Omental fat pad (tissue), 4 donors: ENCODE data around the gene AKAP11. TPM values are rescaled to one million over a fixed set of nuclear protein-coding genes. Genes with fewer than 3 reads are reported as not detected.

Experiments used
- ATAC-seq: fragments of 150-250 bp; one replicate; pipeline ENCODE4 v1.9.1; 2016; ENCODE audit warnings: mild to moderate bottlenecking, moderate library complexity; ENCODE audit not compliant: low FRiP score
- DNase-seq: peaks from one replicate; pipeline ENCODE4 v3.0.0-alpha.2; 2019; ENCODE audit warnings: low spot score
- total RNA-seq, 4 donors: library from RNA; depleted of rRNA; stranded (reverse); fragments of >200 nt; gene quantifications; one replicate each; pipeline ENCODE4 v1.1.0, GENCODE V29; 2016
- TF ChIP-seq, protein P1 (sequence below), 3 donors: fragments of 450-650 bp; IDR thresholded peaks; one replicate each; pipeline ENCODE4 v1.5.1; 2016 to 2017; ENCODE audit warnings: antibody characterized with exemption in 3 of 3, mild to moderate bottlenecking in 3 of 3, moderate library complexity in 2 of 3

The AKAP11 gene
- total RNA-seq, 4 donors from 2014 or later, result 20.3 to 42.4 (median 28.4) TPM

DNA sequence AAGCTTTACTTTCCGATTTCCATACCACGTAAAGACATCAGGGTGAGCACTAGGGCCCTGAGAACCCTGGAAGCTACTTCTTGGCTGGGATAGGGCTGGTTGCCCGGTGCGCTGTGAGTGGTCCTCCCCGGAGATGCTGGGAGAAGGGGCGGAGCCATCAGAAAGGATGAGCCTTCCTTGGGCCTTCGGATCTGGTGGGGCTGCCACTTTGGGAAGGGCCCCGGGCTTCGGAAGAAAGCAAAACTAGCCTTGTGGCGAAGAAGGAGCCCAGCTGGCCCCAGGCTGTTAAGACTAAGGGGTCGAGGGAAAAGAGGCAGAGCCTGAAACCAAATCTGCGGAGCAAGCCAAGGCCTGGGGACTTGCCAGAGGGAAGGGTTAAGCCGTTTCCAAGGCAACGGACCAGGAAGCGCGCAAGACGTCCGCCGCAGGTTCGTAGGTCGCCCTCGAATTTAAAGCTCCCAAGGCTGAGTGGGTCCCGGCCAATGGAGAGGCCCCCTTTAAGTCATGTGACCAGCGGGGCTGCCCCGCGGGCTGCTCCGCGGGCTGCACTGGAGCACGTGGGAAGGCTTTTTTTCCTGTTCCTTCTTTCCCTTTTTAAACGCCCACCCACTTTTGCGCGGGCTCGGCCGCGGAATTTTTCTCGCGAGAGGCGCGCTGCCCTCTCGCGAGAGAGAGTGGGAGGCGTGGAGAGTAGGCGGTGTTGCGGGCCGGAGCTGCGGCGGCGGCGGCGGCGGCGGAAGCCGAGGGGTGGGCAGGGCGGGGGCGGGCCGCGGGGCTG, 426 bp upstream of the AKAP11 start:
- DNase-seq (peak; percentile 65), ATAC-seq (peak; percentile 94)
- TF ChIP-seq, protein P1, sequence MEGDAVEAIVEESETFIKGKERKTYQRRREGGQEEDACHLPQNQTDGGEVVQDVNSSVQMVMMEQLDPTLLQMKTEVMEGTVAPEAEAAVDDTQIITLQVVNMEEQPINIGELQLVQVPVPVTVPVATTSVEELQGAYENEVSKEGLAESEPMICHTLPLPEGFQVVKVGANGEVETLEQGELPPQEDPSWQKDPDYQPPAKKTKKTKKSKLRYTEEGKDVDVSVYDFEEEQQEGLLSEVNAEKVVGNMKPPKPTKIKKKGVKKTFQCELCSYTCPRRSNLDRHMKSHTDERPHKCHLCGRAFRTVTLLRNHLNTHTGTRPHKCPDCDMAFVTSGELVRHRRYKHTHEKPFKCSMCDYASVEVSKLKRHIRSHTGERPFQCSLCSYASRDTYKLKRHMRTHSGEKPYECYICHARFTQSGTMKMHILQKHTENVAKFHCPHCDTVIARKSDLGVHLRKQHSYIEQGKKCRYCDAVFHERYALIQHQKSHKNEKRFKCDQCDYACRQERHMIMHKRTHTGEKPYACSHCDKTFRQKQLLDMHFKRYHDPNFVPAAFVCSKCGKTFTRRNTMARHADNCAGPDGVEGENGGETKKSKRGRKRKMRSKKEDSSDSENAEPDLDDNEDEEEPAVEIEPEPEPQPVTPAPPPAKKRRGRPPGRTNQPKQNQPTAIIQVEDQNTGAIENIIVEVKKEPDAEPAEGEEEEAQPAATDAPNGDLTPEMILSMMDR (IDR thresholded peaks at IDR 0.05), result no peak

DNA sequence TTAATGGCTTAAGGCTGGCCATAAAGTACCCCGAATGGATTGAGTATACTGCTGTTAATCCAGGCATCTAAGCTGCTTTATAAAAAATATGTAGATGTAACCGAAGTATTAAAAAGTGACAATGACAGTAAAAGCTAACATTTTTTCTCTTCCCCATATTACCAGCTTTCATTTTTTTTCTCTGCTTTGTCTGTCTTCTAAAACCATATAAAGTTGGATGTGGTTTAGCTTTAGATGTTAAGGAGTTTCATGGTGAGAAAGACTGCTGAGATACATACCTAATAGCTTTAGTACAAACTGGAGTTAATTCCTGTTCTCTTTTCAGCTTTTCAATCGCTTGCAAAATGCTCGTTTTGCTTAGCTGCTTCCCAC, 838 bp downstream of the AKAP11 start:
- DNase-seq, result no peak
- ATAC-seq, result no peak
- TF ChIP-seq, protein P1 (IDR thresholded peaks at IDR 0.05), result no peak

DNA sequence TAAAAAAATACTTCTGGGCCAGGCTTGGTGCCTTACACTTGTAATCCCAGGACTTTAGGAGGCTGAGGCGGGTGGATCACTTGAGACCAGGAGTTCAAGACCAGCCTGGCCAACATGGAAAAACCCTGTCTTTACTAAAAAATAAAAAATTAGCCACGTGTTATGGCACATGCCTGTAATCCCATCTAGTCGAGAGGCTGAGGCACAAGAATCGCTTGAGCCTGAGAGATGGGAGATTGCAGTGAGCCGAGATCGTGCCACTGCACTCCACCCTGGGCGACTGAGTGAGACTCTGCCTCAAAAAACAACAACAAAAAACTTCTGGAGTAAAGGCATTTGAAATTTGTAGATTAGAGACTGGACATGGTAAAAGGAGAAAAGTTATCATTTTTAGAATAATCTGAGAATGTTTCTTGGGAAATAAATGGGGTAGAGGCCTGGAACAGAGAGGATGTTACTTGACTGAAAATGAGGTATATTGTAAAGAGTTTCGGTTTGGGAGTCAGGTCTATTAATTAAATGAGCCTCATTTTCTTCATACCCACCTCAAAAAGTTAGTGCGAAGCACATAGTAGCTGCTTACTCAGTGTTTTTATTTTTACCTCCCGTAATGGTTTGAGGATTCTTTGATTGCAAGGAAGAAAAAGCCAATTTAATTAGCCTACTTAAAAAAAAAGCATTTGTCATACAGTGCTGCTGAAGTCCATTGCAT, 2.6 kb downstream of the AKAP11 start:
- ATAC-seq (no peak), DNase-seq (no peak)
- TF ChIP-seq, protein P1 (IDR thresholded peaks at IDR 0.05), result no peak

DNA sequence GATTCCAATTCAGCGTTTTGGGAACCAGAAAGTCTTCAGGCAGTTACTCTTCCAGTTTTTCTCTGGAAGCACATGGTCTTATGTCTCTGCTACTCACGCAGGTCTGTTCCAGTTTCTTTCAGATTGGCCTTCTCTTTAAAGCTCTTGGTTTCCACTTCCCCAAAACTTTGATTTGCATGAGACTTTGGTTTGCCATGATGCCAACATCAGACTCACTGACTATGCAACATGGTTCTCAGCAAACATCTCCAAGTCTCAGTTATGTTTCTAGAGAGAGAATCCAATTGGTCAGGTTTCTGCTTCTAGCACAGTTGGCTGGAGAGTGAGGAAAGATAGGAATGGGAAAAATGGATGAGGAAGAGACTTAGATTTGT, 3.1 kb downstream of the AKAP11 start:
- TF ChIP-seq, protein P1 (IDR thresholded peaks at IDR 0.05), result no peak
- DNase-seq, result no peak
- ATAC-seq, result no peak

DNA sequence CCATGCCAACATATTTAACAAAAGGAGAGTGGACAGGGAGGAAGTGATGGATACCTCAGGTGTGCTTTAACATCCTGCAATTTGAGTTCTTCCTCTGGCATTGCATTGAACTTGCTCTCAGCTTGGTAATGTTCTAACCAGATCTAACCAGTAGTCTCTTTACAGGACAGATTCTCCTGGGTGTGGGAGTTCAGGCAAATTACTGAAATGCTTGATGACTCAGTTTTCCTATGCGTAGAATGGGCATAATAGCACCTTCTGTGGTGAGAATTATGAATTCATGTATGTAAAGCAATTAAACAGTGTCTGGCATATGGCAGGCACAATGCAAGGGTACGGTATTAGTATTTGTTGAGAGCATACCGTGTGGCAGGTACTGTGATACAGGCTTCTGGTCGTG, 3.6 kb downstream of the AKAP11 start:
- ATAC-seq (no peak), DNase-seq (no peak)
- TF ChIP-seq, protein P1 (IDR thresholded peaks at IDR 0.05), result no peak

DNA sequence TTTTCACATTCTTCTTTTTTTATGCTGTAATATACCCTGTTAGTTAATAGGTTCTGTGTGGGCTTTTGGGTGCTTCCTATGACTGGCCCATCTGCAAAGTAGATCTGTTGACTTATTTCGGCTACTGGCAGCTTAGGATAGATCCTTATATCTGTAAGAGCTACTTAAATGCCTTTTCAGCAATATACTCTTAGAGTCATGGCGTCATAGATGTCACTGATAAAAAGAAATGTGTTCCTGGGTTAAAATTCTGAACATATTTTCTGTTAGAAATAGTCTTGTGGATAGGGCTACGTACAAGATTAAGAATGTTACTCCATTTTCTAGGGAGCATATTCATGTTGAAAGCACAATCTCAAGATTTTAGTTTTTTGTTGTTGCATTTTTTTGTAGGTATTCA, 4.7 kb downstream of the AKAP11 start:
- ATAC-seq (no peak), DNase-seq (no peak)
- TF ChIP-seq, protein P1 (IDR thresholded peaks at IDR 0.05), result no peak
